GM12874 (cell line): ENCODE measurements around the gene RYR3.

Source experiments
- TF ChIP-seq, protein P1 (sequence below): IDR thresholded peaks from 2 replicates; pipeline ENCODE4 v1.5.1; 2011; ENCODE audit warnings: low read depth, mild to moderate bottlenecking, control low read depth, low read length, moderate library complexity; ENCODE audit not compliant: insufficient read depth

Gene RYR3

DNA sequence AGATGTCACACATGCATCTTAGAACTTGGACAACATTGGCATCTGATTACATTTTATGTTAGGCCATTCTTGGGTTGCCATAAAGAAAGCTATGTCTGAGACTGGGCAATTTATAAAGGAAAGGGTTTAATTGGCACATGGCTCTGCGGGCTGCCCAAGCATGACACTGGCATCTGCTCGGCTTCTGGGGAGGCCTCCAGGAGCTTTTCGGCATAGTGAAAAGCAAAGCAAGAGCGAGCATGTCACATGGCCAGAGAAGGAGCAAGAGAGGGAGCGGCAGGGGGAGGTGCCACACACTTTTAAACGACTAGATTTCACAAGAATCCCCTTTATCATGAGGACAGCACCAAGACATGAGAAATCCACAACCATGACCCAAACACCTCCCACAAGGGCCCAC, 11.3 kb downstream of the RYR3 start:
- TF ChIP-seq, protein P1, sequence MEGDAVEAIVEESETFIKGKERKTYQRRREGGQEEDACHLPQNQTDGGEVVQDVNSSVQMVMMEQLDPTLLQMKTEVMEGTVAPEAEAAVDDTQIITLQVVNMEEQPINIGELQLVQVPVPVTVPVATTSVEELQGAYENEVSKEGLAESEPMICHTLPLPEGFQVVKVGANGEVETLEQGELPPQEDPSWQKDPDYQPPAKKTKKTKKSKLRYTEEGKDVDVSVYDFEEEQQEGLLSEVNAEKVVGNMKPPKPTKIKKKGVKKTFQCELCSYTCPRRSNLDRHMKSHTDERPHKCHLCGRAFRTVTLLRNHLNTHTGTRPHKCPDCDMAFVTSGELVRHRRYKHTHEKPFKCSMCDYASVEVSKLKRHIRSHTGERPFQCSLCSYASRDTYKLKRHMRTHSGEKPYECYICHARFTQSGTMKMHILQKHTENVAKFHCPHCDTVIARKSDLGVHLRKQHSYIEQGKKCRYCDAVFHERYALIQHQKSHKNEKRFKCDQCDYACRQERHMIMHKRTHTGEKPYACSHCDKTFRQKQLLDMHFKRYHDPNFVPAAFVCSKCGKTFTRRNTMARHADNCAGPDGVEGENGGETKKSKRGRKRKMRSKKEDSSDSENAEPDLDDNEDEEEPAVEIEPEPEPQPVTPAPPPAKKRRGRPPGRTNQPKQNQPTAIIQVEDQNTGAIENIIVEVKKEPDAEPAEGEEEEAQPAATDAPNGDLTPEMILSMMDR = no peak

DNA sequence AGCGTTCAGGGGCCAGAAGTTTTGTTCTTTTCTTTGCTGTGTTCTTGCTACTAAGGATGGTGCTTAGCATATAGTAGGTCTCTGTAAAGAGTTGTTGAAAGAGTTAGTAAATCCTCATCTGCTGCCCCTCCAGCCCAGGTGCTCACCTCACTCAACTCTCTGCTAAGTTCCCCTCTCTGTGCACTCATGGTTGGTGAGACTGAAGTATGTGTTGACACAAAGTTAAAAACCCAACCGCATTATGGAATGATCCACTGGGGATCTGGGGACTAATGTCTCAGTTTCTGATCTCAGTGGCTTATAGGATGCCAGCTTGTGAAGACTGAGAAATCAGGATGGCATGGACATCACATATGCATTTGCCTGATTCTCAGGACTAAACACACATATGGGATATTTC, 13.8 kb downstream of the RYR3 start:
- TF ChIP-seq, protein P1 = no peak

DNA sequence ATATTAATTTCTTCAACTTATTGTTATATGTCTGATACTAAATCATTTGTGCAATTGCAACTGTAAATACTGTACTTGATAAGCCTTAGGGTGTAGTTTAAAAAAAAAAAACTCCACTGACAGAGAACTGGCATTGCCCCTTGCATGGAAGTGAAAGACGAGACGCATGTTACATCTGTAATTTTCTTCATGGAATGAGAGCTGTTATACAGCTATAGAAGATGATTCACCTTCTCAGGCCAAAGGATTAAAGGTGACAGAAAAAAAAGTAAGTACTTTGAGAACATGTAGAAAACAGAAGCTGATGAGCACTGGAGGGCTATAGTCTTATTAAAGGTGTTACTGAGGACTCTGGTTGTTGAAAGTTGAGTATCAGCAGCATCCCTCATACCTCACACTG, 16.1 kb downstream of the RYR3 start:
- TF ChIP-seq, protein P1 = no peak

DNA sequence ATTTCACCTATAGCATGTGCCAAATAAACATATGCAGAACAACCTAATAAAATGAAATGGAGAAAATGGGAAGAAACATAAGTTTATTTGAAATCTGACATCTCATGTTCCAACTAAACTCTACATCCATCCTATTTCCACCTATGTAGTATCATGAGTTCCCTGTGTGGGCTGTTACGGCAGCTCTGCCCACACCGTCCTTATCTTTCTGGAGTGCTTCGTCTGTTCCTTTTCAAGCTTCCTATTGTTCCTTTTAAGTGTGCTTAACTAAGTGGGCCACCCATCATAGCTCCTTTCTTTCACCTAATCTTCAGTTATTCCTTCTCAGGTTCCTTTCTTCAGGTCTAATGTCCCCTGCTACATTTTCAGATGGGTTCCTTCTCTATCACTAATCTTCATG, 17.3 kb downstream of the RYR3 start:
- TF ChIP-seq, protein P1 = no peak

DNA sequence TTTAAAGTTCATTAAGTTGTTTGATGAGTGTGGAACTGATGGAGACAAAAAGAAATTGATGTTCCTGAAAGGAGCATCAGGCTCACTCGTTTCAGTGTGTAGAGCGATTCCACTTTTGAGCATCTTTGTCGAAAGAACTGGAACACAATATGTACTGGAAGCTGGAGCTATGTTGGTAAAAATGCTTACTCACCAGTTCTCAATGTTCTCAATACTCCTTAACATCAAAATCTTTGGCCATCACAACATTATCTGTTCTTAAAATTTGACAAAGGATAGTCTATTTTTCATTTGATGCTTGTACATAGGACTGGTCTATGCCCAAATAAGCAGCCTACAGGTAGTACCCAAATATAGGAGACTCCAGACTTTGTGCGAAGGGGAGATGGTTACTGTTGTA, 18.7 kb downstream of the RYR3 start:
- TF ChIP-seq, protein P1 = no peak

DNA sequence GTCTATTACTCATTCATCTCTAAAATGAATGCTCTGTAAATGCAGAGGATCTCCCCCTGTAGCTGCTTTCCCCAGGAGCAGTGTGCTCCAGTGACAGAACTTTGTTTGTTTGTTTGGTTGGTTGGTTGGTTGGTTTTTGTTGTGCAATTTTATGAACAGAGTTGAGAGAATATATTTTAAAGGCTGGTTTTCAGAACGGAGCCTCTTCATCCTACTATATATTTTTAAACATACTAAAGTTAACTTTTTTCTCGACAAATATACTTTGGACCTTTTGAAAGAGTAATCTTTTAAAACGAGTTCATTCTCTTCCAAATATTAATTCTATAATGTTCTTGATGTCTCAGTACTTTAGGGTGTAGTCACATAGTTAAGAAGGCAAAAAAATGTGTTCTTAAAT, 20.2 kb downstream of the RYR3 start:
- TF ChIP-seq, protein P1 = no peak

DNA sequence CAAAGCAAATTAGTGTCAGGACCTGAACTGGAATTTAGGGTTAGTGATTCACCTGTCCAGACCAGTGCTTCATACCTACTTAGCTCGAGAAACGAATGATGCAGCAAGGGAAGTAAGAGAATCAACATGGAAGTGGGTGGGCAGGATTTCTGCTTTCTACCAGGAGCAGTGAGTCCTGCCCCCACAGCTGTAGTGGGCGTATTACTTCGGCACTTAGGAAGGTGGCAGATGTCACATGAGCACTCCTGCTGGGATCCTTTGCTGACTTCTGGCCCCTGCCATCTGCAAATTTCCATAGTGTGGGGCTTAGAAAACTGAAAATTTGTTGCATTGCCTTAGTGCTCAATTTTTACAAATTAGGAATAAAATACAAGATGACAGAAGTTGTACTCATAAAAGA, 31.2 kb downstream of the RYR3 start:
- TF ChIP-seq, protein P1 = no peak

DNA sequence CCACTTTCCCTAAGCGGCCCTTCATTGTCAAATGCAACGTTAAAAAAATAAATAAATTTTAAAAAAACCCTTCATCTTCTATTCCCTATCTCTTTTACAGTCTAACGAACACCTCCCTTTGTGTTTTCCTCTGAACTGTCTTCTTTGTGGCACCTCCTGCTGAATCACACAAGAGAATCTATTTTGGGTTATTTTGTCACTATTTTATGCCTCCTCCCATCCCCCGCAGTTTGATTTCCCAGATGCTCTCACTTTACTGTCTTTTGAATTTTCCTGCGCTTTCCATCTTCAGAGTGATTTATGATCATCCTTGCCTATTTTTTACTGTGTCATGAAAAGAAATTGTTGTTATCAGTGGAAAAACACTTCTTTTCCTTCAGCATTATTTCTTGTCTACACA, 32.5 kb downstream of the RYR3 start:
- TF ChIP-seq, protein P1 = no peak
